HepG2 (cell line): ENCODE results near the gene MRPL14. TPM values are rescaled to one million over a fixed set of nuclear protein-coding genes. Genes with fewer than 3 reads are reported as not detected.
A peak's percentile ranks its signal among the peaks of the same experiment; 100 is the strongest.

Experiments
- ELF3 ChIP-seq: IDR thresholded peaks from 2 replicates; pipeline ENCODE4 v1.6.1; 2016; ENCODE audit warnings: missing genetic modification reagents, missing compliant biosample characterization
- FOXA3 ChIP-seq: IDR thresholded peaks from 2 replicates; pipeline ENCODE4 v1.6.1; 2016; ENCODE audit warnings: missing genetic modification reagents, missing compliant biosample characterization
- GATAD1 ChIP-seq: IDR thresholded peaks from 2 replicates; pipeline ENCODE4 v1.6.1; 2016; ENCODE audit warnings: missing genetic modification reagents, missing compliant biosample characterization
- GTF2F1 ChIP-seq: fragments of 150-350 bp; IDR thresholded peaks from 2 replicates; pipeline ENCODE4 v1.6.1; 2014; ENCODE audit warnings: low read length
- HMG20B ChIP-seq: conservative IDR thresholded peaks from 2 replicates; pipeline ENCODE4 v1.6.1; 2016; ENCODE audit warnings: missing genetic modification reagents, missing compliant biosample characterization
- IRF2 ChIP-seq: IDR thresholded peaks from 2 replicates; pipeline ENCODE4 v1.6.1; 2018; ENCODE audit warnings: missing genetic modification reagents, missing compliant biosample characterization
- KDM2A ChIP-seq: sonication (generic); formaldehyde crosslinking; IDR thresholded peaks from 2 replicates; pipeline ENCODE4 v1.4.0; 2020; ENCODE audit warnings: low read depth, missing genetic modification reagents, borderline replicate concordance
- MIXL1 ChIP-seq: IDR thresholded peaks from 2 replicates; pipeline ENCODE4 v1.6.1; 2016
- NFIC ChIP-seq: IDR thresholded peaks from 2 replicates; pipeline ENCODE4 v1.6.1; 2012; ENCODE audit warnings: mild to moderate bottlenecking, low read length, inconsistent platforms
- NFKB2 ChIP-seq: sonication (generic); formaldehyde crosslinking; IDR thresholded peaks from 2 replicates; pipeline ENCODE4 v1.4.0; 2020; ENCODE audit warnings: missing genetic modification reagents, borderline replicate concordance
- PAWR ChIP-seq: sonication (generic); formaldehyde crosslinking; IDR thresholded peaks from 2 replicates; pipeline ENCODE4 v1.4.0; 2020; ENCODE audit warnings: missing genetic modification reagents, mild to moderate bottlenecking, borderline replicate concordance
- SRSF1 ChIP-seq: fragments of 200-400 bp; formaldehyde crosslinking; optimal IDR thresholded peaks from 2 replicates; pipeline ENCODE3; 2017; ENCODE audit warnings: mild to moderate bottlenecking, low read depth, low read length, moderate library complexity
- SYNCRIP ChIP-seq: fragments of 200-400 bp; formaldehyde crosslinking; IDR thresholded peaks from 2 replicates; pipeline ENCODE4 v1.6.1; 2018; ENCODE audit warnings: mild to moderate bottlenecking, low read depth, low read length; ENCODE audit not compliant: insufficient read depth
- TEAD3 ChIP-seq: optimal IDR thresholded peaks from 2 replicates; pipeline ENCODE3; 2016; ENCODE audit warnings: borderline replicate concordance
- ZBTB7B ChIP-seq: sonication (generic); formaldehyde crosslinking; IDR thresholded peaks from 2 replicates; pipeline ENCODE4 v1.4.0; 2020; ENCODE audit warnings: missing genetic modification reagents
- ZHX2 ChIP-seq, 2 experiments: sonication (generic) in 1 of 2; formaldehyde crosslinking in 1 of 2; IDR thresholded peaks; 2 replicates each; pipeline versions ENCODE4 v1.6.1 to v1.9.0; 2014 to 2022; ENCODE audit warnings: antibody characterized with exemption in 1 of 2, borderline replicate concordance in 1 of 2, inconsistent platforms in 1 of 2, low read depth in 1 of 2, missing genetic modification reagents in 1 of 2
- ZNF136 ChIP-seq: sonication (generic); formaldehyde crosslinking; IDR thresholded peaks from 2 replicates; pipeline ENCODE4 v1.8.1; 2022; ENCODE audit warnings: low read depth, mild to moderate bottlenecking, moderate library complexity, missing genetic modification reagents
- ZNF510 ChIP-seq: sonication (generic); formaldehyde crosslinking; IDR thresholded peaks from 2 replicates; pipeline ENCODE4 v1.4.0; 2020; ENCODE audit warnings: low read depth, mild to moderate bottlenecking, missing genetic modification reagents
- ZNF580 ChIP-seq: IDR thresholded peaks from 2 replicates; pipeline ENCODE4 v1.6.1; 2016; ENCODE audit warnings: low read depth, borderline replicate concordance
- ZNF781 ChIP-seq: sonication (generic); formaldehyde crosslinking; IDR thresholded peaks from 2 replicates; pipeline ENCODE4 v1.5.1; 2020; ENCODE audit warnings: borderline replicate concordance, mild to moderate bottlenecking, missing genetic modification reagents; ENCODE audit errors: not compliant biosample characterization
- ZNF883 ChIP-seq: sonication (generic); formaldehyde crosslinking; IDR thresholded peaks from 2 replicates; pipeline ENCODE4 v1.5.1; 2020; ENCODE audit warnings: mild to moderate bottlenecking, missing genetic modification reagents; ENCODE audit errors: not compliant biosample characterization
- polyA plus RNA-seq, 8 experiments: library from polyadenylated mRNA; depleted of rRNA in 3 of 8; stranded (reverse) in 7 of 8; unstranded in 1 of 8; fragments of >200 nt; fragmentation: Illumina TruSeq in 4 of 8; extraction: Trizol in 4 of 8; gene quantifications; 2 replicates each; pipeline versions ENCODE4 v1.2.1 to v1.2.3, GENCODE V29; 2011 to 2016; ENCODE audit warnings: low read depth in 4 of 8, missing spikeins in 1 of 8, mixed read lengths in 1 of 8; ENCODE audit not compliant: insufficient read depth in 1 of 8
- total RNA-seq, 5 experiments: library from RNA; depleted of rRNA; stranded (reverse); fragments of >200 nt; fragmentation: Illumina TruSeq; extraction: Trizol; gene quantifications; 2 replicates each; pipeline ENCODE4 v1.2.3, GENCODE V29; 2016; ENCODE audit warnings: low read depth in 1 of 5
- TF ChIP-seq, protein P1 (sequence below): sonication (generic); formaldehyde crosslinking; conservative IDR thresholded peaks from 2 replicates; pipeline ENCODE4 v1.4.0; 2020; ENCODE audit warnings: missing genetic modification reagents

Gene MRPL14
- total and polyA plus RNA-seq, 2 of the 13 experiments (the other 11 are each of a cell fraction or from before 2014, with no cell fraction given) = 157 to 178 TPM

DNA sequence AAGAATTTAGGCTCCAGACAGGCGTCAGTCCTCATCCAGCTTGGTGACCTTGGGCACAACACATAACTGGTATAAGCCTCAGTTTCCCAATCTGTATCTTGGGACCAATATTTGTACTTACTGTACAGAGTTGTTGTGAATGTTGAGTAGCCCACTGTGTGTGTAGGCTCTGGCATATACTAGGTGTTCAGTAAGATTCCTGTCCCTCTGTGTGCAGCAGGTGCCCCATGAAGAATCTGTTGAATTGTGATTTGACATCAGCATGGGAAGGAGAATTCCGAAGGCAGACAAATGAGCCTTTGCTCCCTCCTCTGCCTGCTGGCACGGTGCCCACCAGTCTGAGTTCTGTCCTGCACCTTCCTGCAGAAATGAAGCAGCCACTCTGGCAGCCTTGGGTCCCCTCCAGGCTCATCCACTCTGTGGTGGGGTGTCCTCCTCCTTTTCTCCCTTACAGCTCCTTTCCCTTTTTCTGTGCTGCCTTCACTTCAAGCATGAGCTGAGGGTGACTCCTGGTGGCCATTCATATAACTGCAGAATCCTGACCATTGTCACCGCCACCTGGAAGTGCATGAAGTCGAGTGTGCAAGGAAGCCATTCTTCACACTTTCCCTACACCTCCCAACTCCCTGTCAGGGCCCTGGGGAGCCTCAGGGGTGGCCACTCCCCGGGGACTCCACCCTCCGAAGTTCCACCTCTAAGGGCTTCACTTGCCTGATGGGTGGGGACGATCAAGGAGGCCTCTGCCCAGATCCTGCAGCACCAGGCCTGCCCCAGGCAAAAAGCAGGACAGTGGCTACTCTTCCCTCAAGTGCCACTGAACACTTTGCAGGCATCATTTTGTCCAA lies 48.2 kb downstream of the MRPL14 start (continued):
- peak; percentile 17; the same call in 1 of the 2 replicates for TF ChIP-seq KDM2A (CRISPR knock-in tag)
- TF ChIP-seq TEAD3 (CRISPR knock-in tag) = peak; percentile 74
- peak; percentile 43; the same call in 1 of the 2 replicates for TF ChIP-seq ELF3 (CRISPR knock-in tag)
- TF ChIP-seq GTF2F1 = no peak
- 0 out of 2 replicates have a peak, but pooled peaks have one; percentile 75 for TF ChIP-seq PAWR (CRISPR knock-in tag)
- TF ChIP-seq ZNF580 (CRISPR knock-in tag) = peak; percentile 77; the same call in 1 of the 2 replicates
- peak; percentile 35 for TF ChIP-seq ZNF781 (CRISPR knock-in tag)
- TF ChIP-seq ZNF883 (CRISPR knock-in tag) = no peak
- no peak for TF ChIP-seq SRSF1
- TF ChIP-seq ZNF510 = 0 out of 2 replicates have a peak, but pooled peaks have one; percentile 52
- TF ChIP-seq NFKB2 = peak; percentile 72; the same call in 1 of the 2 replicates
- TF ChIP-seq HMG20B (CRISPR knock-in tag) = no peak
- peak; percentile 47 for TF ChIP-seq IRF2 (CRISPR knock-in tag)
- TF ChIP-seq, protein P1, sequence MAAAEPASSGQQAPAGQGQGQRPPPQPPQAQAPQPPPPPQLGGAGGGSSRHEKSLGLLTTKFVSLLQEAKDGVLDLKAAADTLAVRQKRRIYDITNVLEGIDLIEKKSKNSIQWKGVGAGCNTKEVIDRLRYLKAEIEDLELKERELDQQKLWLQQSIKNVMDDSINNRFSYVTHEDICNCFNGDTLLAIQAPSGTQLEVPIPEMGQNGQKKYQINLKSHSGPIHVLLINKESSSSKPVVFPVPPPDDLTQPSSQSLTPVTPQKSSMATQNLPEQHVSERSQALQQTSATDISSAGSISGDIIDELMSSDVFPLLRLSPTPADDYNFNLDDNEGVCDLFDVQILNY (CRISPR knock-in tag) = no peak
- peak; percentile 25; the same call in 1 of the 2 replicates for TF ChIP-seq FOXA3 (CRISPR knock-in tag)
- peak; percentile 23; the same call in 1 of the 2 replicates for TF ChIP-seq ZBTB7B (CRISPR knock-in tag)
- 0 out of 2 replicates have a peak, but pooled peaks have one; percentile 74 for TF ChIP-seq ZNF136 (CRISPR knock-in tag)
- no peak for TF ChIP-seq NFIC
- 0 out of 2 replicates have a peak, but pooled peaks have one; percentile 69 for TF ChIP-seq MIXL1
- TF ChIP-seq SYNCRIP = no peak
- TF ChIP-seq GATAD1 (CRISPR knock-in tag) = no peak
- TF ChIP-seq ZHX2 (IDR thresholded peaks at IDR 0.05; ENCODE audit: low read depth) = no peak; the same call in 1 of the 2 replicates
- TF ChIP-seq ZHX2 (CRISPR knock-in tag; IDR thresholded peaks at IDR 0.05; ENCODE audit: borderline replicate concordance) = no peak
